Sigmoid colon (tissue), 7 donors: ENCODE results near the gene SERPINE1. TPM values are rescaled to one million over a fixed set of nuclear protein-coding genes. Genes with fewer than 3 reads are reported as not detected.

ENCODE experiments used
- DNase-seq: peaks from one replicate; pipeline ENCODE4 v3.0.0-alpha.2; 2019
- H3K27ac ChIP-seq, 4 donors: fragments of 200-600 bp; sonication (generic); one replicate each; pipeline ENCODE4 v1.5.1; 2016 to 2019; ENCODE audit warnings: mild to moderate bottlenecking in 1 of 4
- H3K27me3 ChIP-seq, 3 donors: fragments of 200-600 bp; sonication (generic); one replicate each; pipeline ENCODE4 v1.5.1; 2019; ENCODE audit warnings: mild to moderate bottlenecking in 1 of 3
- H3K36me3 ChIP-seq, 4 donors: fragments of 200-600 bp; sonication (generic); one replicate each; pipeline ENCODE4 v1.5.1; 2016 to 2019
- H3K4me1 ChIP-seq, 4 donors: fragments of 200-600 bp; sonication (generic); one replicate each; pipeline ENCODE4 v1.5.1; 2017 to 2019
- H3K4me3 ChIP-seq, 4 donors: fragments of 200-600 bp; sonication (generic); one replicate each; pipeline ENCODE4 v1.5.1; 2017 to 2019; ENCODE audit warnings: mild to moderate bottlenecking in 2 of 4, moderate library complexity in 1 of 4
- H3K9me3 ChIP-seq, 4 donors: fragments of 200-600 bp in 3 of 4; sonication (generic) in 3 of 4; one replicate each; pipeline versions ENCODE4 v1.5.1 to v1.6.1; 2013 to 2019
- EP300 ChIP-seq, 4 donors: sonication (generic); formaldehyde crosslinking; IDR thresholded peaks; one replicate each; pipeline ENCODE4 v1.6.1; 2017; ENCODE audit warnings: antibody characterized with exemption in 4 of 4
- POLR2A ChIP-seq, 2 donors: fragments of 450-650 bp; IDR thresholded peaks; one replicate each; pipeline ENCODE4 v1.6.1; 2016; ENCODE audit warnings: antibody characterized with exemption in 2 of 2, mild to moderate bottlenecking in 2 of 2, moderate library complexity in 2 of 2
- POLR2AphosphoS5 ChIP-seq, 4 donors: sonication (generic); formaldehyde crosslinking; IDR thresholded peaks; one replicate each; pipeline ENCODE4 v1.6.1; 2017; ENCODE audit warnings: antibody characterized with exemption in 4 of 4
- WGBS, 2 donors: extraction: QIAGEN DNeasy Blood & Tissue Kit; methylation state at CpG; one replicate each; pipeline ENCODE4 v1.1.7; 2013; 5-methylcytosine and 5-hydroxymethylcytosine counted together
- intact Hi-C: fragments of 100-400 bp; cut with DNase I; formaldehyde crosslinking; loops from one replicate; pipeline ENCODE4 v1.15.1; 2023
- polyA plus RNA-seq, 3 donors: library from polyadenylated mRNA; stranded (reverse); fragments of 200-250 nt; gene quantifications; one replicate each; pipeline ENCODE4 v1.2.3, GENCODE V29; 2013
- total RNA-seq, 4 donors: library from RNA; depleted of rRNA; stranded (reverse); fragments of >200 nt; gene quantifications; one replicate each; pipeline ENCODE4 v1.1.0, GENCODE V29; 2016
- TF ChIP-seq, protein P1 (sequence below), 4 experiments: fragments of 450-650 bp in 3 of 4; fragments of 200-600 bp in 1 of 4; IDR thresholded peaks; one replicate each; pipeline ENCODE4 v1.5.1; 2016 to 2019; ENCODE audit warnings: antibody characterized with exemption in 4 of 4, mild to moderate bottlenecking in 3 of 4, moderate library complexity in 2 of 4
- donor health status: healthy with polysubstance abuse.
- donor health status: Bipolar disorder and iron deficiency.
- donor health status: healthy.

The SERPINE1 gene
- total RNA-seq (10 to 100 TPM in 2 of 4 donors, 1 to 10 TPM in 2; 1.5 to 21.3 (median 11.7) TPM), polyA plus RNA-seq (10 to 100 TPM in 1 of 3 donors, 1 to 10 TPM in 1, under 1 TPM in 1; 0.46 to 10.0 (median 1.8) TPM)

GRCh38 chr7:101126651-101127459 lies at the start of gene SERPINE1:
SERPINE1 (plus strand) TSS chr7:101127104; CDS start chr7:101128394, 1,290 bp downstream.
- TF ChIP-seq POLR2AphosphoS5 (IDR thresholded peaks at IDR 0.05) (peak in 3 of 4 donors; percentile 70 to 88 (median 78)), EP300 (IDR thresholded peaks at IDR 0.05) (peak in 1 of 4 donors; percentile 13), POLR2A (IDR thresholded peaks at IDR 0.05) (peak; percentile 13 to 31)
- TF ChIP-seq, protein P1, sequence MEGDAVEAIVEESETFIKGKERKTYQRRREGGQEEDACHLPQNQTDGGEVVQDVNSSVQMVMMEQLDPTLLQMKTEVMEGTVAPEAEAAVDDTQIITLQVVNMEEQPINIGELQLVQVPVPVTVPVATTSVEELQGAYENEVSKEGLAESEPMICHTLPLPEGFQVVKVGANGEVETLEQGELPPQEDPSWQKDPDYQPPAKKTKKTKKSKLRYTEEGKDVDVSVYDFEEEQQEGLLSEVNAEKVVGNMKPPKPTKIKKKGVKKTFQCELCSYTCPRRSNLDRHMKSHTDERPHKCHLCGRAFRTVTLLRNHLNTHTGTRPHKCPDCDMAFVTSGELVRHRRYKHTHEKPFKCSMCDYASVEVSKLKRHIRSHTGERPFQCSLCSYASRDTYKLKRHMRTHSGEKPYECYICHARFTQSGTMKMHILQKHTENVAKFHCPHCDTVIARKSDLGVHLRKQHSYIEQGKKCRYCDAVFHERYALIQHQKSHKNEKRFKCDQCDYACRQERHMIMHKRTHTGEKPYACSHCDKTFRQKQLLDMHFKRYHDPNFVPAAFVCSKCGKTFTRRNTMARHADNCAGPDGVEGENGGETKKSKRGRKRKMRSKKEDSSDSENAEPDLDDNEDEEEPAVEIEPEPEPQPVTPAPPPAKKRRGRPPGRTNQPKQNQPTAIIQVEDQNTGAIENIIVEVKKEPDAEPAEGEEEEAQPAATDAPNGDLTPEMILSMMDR (IDR thresholded peaks at IDR 0.05): no peak

DNA sequence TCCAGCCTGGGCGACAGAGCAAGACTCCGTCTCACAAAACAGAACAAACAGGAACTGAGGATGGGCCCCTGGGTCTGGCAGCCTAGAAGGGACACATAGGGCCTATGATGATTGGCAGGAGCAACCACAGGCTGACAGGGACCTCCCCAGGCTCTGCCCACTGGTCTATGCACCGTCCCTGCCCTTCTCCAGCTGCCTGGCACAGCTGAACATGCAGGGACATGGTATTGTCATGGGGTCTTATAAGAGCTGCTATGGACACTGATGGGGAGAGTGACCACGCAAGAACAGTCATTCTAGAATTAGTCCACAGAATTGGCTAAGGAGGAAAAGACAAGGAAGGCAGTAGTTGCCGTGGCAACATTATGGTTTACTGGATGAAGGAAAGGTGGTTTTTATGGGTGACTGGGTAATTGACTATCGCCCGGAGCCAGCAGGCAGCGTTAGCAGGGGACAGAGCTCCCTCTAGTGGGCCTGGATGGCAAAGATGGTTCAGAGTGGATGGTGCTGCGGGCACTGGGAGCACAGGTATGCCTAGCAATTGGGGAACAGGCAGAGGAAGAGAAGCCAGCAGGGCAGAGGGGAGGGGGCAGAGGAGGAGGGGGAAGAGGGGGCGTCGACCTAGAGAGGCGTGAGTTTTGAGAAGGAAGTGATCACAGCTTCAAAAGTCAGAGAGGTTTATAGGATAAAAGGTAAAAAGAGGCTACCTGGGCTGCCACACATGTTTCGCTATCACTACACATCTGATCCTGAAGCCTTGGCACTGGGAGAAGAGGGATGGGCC lies 49.4 kb upstream of the SERPINE1 start:
- Histone ChIP-seq H3K27me3 (no peaks in the 10 kb centered on the region), H3K9me3 (no peaks in the 10 kb centered on the region), H3K4me1 (no peaks in the 10 kb centered on the region), H3K27ac (no peak overlapping the region), H3K4me3 (no peak overlapping the region), H3K36me3 (no peaks in the 10 kb centered on the region)
- intact Hi-C loops: loop anchor here (5.0 kb wide), 1 partner anchor 180 kb away; the partner anchor contains the start of gene ACHE
- WGBS, 2 donors: 21 to 22% methylated on average over 13 of the region's 13 CpGs
- peak; percentile 77 for DNase-seq
- TF ChIP-seq EP300 (IDR thresholded peaks at IDR 0.05): no peak
- TF ChIP-seq, protein P1 (IDR thresholded peaks at IDR 0.05): peak; percentile 48 to 83 (median 72)

More at GRCh38 chr7:101126651-101127459, at the start of gene SERPINE1:
- intact Hi-C loops: no loop called here
- H3K27me3 ChIP-seq: no peaks in the 10 kb centered on the region
- DNase-seq: peak; percentile 96
- WGBS, 2 donors: 8% methylated on average over 22 of the region's 22 CpGs
- peaks cover 0 to under 1% (median 0%) of the 10 kb centered on the region in 4 donors for H3K36me3 ChIP-seq
- H3K9me3 ChIP-seq: no peaks in the 10 kb centered on the region
- peaks cover 0 to 59% (median 26%) of the 10 kb centered on the region in 4 donors for H3K4me1 ChIP-seq
- H3K27ac ChIP-seq: peak within 1 kb of the TSS; percentile 50 to 90 (median 56)
- peak within 1 kb of the TSS in 3 of 4 donors; percentile 15 to 36 (median 21) for H3K4me3 ChIP-seq

- H3K36me3 ChIP-seq: no peaks in the 10 kb centered on the region
- no peaks in the 10 kb centered on the region for H3K27me3 ChIP-seq
- no peak overlapping the region for H3K27ac ChIP-seq
- no peak for DNase-seq
- no peak overlapping the region for H3K4me3 ChIP-seq
- TF ChIP-seq POLR2AphosphoS5 (IDR thresholded peaks at IDR 0.05): no peak
- TF ChIP-seq, protein P1 (IDR thresholded peaks at IDR 0.05): no peak
- no peak for TF ChIP-seq EP300 (IDR thresholded peaks at IDR 0.05)
- no peak for TF ChIP-seq POLR2A (IDR thresholded peaks at IDR 0.05)
- H3K9me3 ChIP-seq: no peaks in the 10 kb centered on the region
- H3K4me1 ChIP-seq: peaks cover 0 to 13% (median 8%) of the 10 kb centered on the region in 4 donors
- 14 to 52% methylated on average over 1 of the region's 1 CpG for WGBS, 2 donors
- intact Hi-C loops: loop anchor here (5.0 kb wide), 1 partner anchor 279 kb away; no protein-coding TSS in a partner anchor
These were observed 45.5 kb upstream of the SERPINE1 start for GRCh38 chr7:101081432-101081831.

- 34 to 55% methylated on average over 5 of the region's 5 CpGs for WGBS, 2 donors
- Histone ChIP-seq H3K4me3 (peak overlapping the region; percentile 64 to 74 (median 70)), H3K36me3 (peaks cover 16 to 30% (median 20%) of the 10 kb centered on the region in 4 donors), H3K4me1 (peaks cover 0 to 36% (median 24%) of the 10 kb centered on the region in 4 donors), H3K9me3 (no peaks in the 10 kb centered on the region), H3K27ac (peak overlapping the region; percentile 85 to 91 (median 88)), H3K27me3 (no peaks in the 10 kb centered on the region)
- intact Hi-C loops: loop anchor here (2.0 to 5.0 kb wide), 2 partner anchors 14 to 283 kb away; no protein-coding TSS in a partner anchor
- no peak for TF ChIP-seq POLR2A (IDR thresholded peaks at IDR 0.05)
- TF ChIP-seq POLR2AphosphoS5 (IDR thresholded peaks at IDR 0.05): no peak
- TF ChIP-seq EP300 (IDR thresholded peaks at IDR 0.05): no peak
- TF ChIP-seq, protein P1 (IDR thresholded peaks at IDR 0.05): no peak
- DNase-seq: no peak
These were observed 42.1 kb upstream of the SERPINE1 start for GRCh38 chr7:101084865-101085161.
